Gastroesophageal sphincter (tissue), 4 donors: Measurements from ENCODE around the gene AGBL4. TPM values are rescaled to one million over a fixed set of nuclear protein-coding genes. Genes with fewer than 3 reads are reported as not detected.

ENCODE experiments used
- ATAC-seq: fragments of 150-250 bp; one replicate; pipeline ENCODE4 v1.9.1; 2016; ENCODE audit warnings: mild to moderate bottlenecking, moderate library complexity
- H3K27ac ChIP-seq, 4 donors: fragments of 200-600 bp; sonication (generic) in 3 of 4; 1 replicate in 3 of 4; 2 replicates in 1 of 4; pipeline ENCODE4 v1.5.1; 2016 to 2019
- H3K27me3 ChIP-seq: fragments of 200-600 bp; sonication (generic); one replicate; pipeline ENCODE4 v1.5.1; 2019
- H3K36me3 ChIP-seq, 2 donors: fragments of 200-600 bp; sonication (generic); one replicate each; pipeline ENCODE4 v1.5.1; 2019; ENCODE audit warnings: control low read depth in 1 of 2
- H3K4me1 ChIP-seq, 3 donors: fragments of 200-600 bp; sonication (generic); 1 replicate in 2 of 3; 2 replicates in 1 of 3; pipeline ENCODE4 v1.5.1; 2016 to 2019; ENCODE audit warnings: control low read depth in 2 of 3
- H3K4me3 ChIP-seq, 2 donors: fragments of 200-600 bp; sonication (generic); one replicate each; pipeline ENCODE4 v1.5.1; 2019; ENCODE audit warnings: mild to moderate bottlenecking in 1 of 2, moderate library complexity in 1 of 2
- H3K9me3 ChIP-seq, 3 donors: fragments of 200-600 bp; sonication (generic); one replicate each; pipeline ENCODE4 v1.5.1; 2017 to 2019; ENCODE audit warnings: control low read depth in 2 of 3
- CTCF ChIP-seq, 4 experiments: fragments of 200-600 bp in 2 of 4; fragments of 450-650 bp in 2 of 4; sonication (generic) in 1 of 4; IDR thresholded peaks; one replicate each; pipeline ENCODE4 v1.5.1; 2017 to 2019; ENCODE audit warnings: antibody characterized with exemption in 4 of 4, mild to moderate bottlenecking in 2 of 4, moderate library complexity in 2 of 4
- EP300 ChIP-seq: sonication (generic); formaldehyde crosslinking; IDR thresholded peaks from one replicate; pipeline ENCODE4 v1.6.1; 2017; ENCODE audit warnings: antibody characterized with exemption, mild to moderate bottlenecking
- POLR2A ChIP-seq, 2 donors: fragments of 450-650 bp; IDR thresholded peaks; one replicate each; pipeline ENCODE4 v1.6.1; 2017; ENCODE audit warnings: antibody characterized with exemption in 2 of 2, mild to moderate bottlenecking in 2 of 2, moderate library complexity in 1 of 2
- POLR2AphosphoS5 ChIP-seq: sonication (generic); formaldehyde crosslinking; IDR thresholded peaks from one replicate; pipeline ENCODE4 v1.6.1; 2017; ENCODE audit warnings: antibody characterized with exemption
- WGBS, 2 donors: methylation state at CpG; one replicate each; pipeline ENCODE4 v1.1.5; 2018; ENCODE audit warnings: low coverage in 1 of 2; 5-methylcytosine and 5-hydroxymethylcytosine counted together
- total RNA-seq, 4 donors: library from RNA; depleted of rRNA; stranded (reverse); fragments of >200 nt; gene quantifications; one replicate each; pipeline ENCODE4 v1.1.0, GENCODE V29; 2016

AGBL4 gene
- total RNA-seq, 4 donors from 2014 or later = 1.6 TPM; not detected in 3

GRCh38 chr1:48741380-48741779, 1282.4 kb downstream of the AGBL4 start:
- peaks cover 0 to 96% of the 10 kb centered on the region in 2 donors for H3K36me3 ChIP-seq
- H3K9me3 ChIP-seq = no peaks in the 10 kb centered on the region
- H3K4me3 ChIP-seq = no peak overlapping the region
- ATAC-seq = no peak
- no peaks in the 10 kb centered on the region for H3K27me3 ChIP-seq
- no peak overlapping the region for H3K27ac ChIP-seq
- 83 to 86% methylated on average over 1 to 6 of the region's 7 CpGs for WGBS, 2 donors
- no peak for TF ChIP-seq CTCF (IDR thresholded peaks at IDR 0.05)
- no peak for TF ChIP-seq POLR2A (IDR thresholded peaks at IDR 0.05)
- no peak for TF ChIP-seq EP300
- TF ChIP-seq POLR2AphosphoS5 = no peak
- no peaks in the 10 kb centered on the region for H3K4me1 ChIP-seq

- Histone ChIP-seq H3K36me3 (peaks cover 0 to 96% of the 10 kb centered on the region in 2 donors), H3K4me3 (no peak overlapping the region), H3K4me1 (no peaks in the 10 kb centered on the region), H3K27me3 (no peaks in the 10 kb centered on the region), H3K27ac (no peak overlapping the region), H3K9me3 (no peaks in the 10 kb centered on the region)
- WGBS, 2 donors = 64 to 70% methylated on average over 3 of the region's 3 CpGs
- no peak for ATAC-seq
- no peak for TF ChIP-seq EP300
- no peak for TF ChIP-seq POLR2AphosphoS5
- no peak for TF ChIP-seq CTCF (IDR thresholded peaks at IDR 0.05)
- no peak for TF ChIP-seq POLR2A (IDR thresholded peaks at IDR 0.05)
Measured at GRCh38 chr1:48740621-48741020, 1283.1 kb downstream of the AGBL4 start.

GRCh38 chr1:48739091-48739490, 1284.7 kb downstream of the AGBL4 start:
- Histone ChIP-seq H3K4me1 (no peaks in the 10 kb centered on the region), H3K27ac (no peak overlapping the region), H3K4me3 (no peak overlapping the region), H3K9me3 (no peaks in the 10 kb centered on the region), H3K36me3 (peaks cover 0 to 98% of the 10 kb centered on the region in 2 donors), H3K27me3 (no peaks in the 10 kb centered on the region)
- WGBS, 2 donors = 62 to 73% methylated on average over 3 of the region's 3 CpGs
- TF ChIP-seq POLR2A (IDR thresholded peaks at IDR 0.05) (no peak), EP300 (no peak), CTCF (IDR thresholded peaks at IDR 0.05) (no peak), POLR2AphosphoS5 (no peak)
- ATAC-seq = no peak

GRCh38 chr1:48738356-48738755, 1285.4 kb downstream of the AGBL4 start:
- peaks cover 0 to 98% of the 10 kb centered on the region in 2 donors for H3K36me3 ChIP-seq
- ATAC-seq = no peak
- H3K4me1 ChIP-seq = no peaks in the 10 kb centered on the region
- H3K4me3 ChIP-seq = no peak overlapping the region
- no peaks in the 10 kb centered on the region for H3K27me3 ChIP-seq
- no peak overlapping the region for H3K27ac ChIP-seq
- WGBS, 2 donors = 83 to 97% methylated on average over 3 to 4 of the region's 4 CpGs
- H3K9me3 ChIP-seq = no peaks in the 10 kb centered on the region
- no peak for TF ChIP-seq EP300
- TF ChIP-seq POLR2A (IDR thresholded peaks at IDR 0.05) = no peak
- TF ChIP-seq CTCF (IDR thresholded peaks at IDR 0.05) = no peak
- no peak for TF ChIP-seq POLR2AphosphoS5

- Histone ChIP-seq H3K27me3 (no peaks in the 10 kb centered on the region), H3K4me3 (no peak overlapping the region), H3K27ac (no peak overlapping the region), H3K9me3 (no peaks in the 10 kb centered on the region), H3K36me3 (peaks cover 0 to 99% of the 10 kb centered on the region in 2 donors), H3K4me1 (no peaks in the 10 kb centered on the region)
- TF ChIP-seq POLR2A (IDR thresholded peaks at IDR 0.05) = no peak
- 82 to 100% methylated on average over 3 to 5 of the region's 6 CpGs for WGBS, 2 donors
- no peak for ATAC-seq
Measured at GRCh38 chr1:48735796-48736195, 1288.0 kb downstream of the AGBL4 start.
